K562 (cell line): ENCODE data around the gene COL23A1. TPM values are rescaled to one million over a fixed set of nuclear protein-coding genes. Genes with fewer than 3 reads are reported as not detected.
A peak's percentile ranks its signal among the peaks of the same experiment; 100 is the strongest.

ENCODE experiments used
- ATAC-seq: fragments of 200-7000 bp; cut with Tn5 transposase; 3 replicates; pipeline ENCODE4 v1.9.1; 2020; ENCODE audit warnings: moderate library complexity
- BruUV-seq: library from RNA; stranded (reverse); fragments of 400-500 nt; replicated peaks from 2 replicates; lab custom pipeline; 2021; lab: Mats Ljungman, UMichigan
- CTCF ChIA-PET: fragments of 300-600 bp; formaldehyde crosslinking; extraction: SDS; loops from one replicate; lab custom pipeline; 2021; ENCODE audit warnings: low intra/inter-chr PET ratio; lab: Yijun Ruan, JAX
- POLR2A ChIA-PET: fragments of 300-600, 350-650 bp; sonication (Branson Sonifier 250); formaldehyde crosslinking; extraction: SDS; loops from one replicate; lab custom pipeline; 2021; ENCODE audit warnings: antibody characterized with exemption, inconsistent platforms; lab: Yijun Ruan, JAX
- DNase-seq, 4 experiments: peaks; one replicate each; pipeline versions ENCODE4 v3.0.0 to v3.0.0-alpha.2; 2011 to 2018; ENCODE audit warnings: low spot score in 3 of 4, mixed read lengths in 3 of 4; ENCODE audit errors: extremely low read depth in 1 of 4
- FAIRE-seq: peaks from 2 replicates; lab custom pipeline; 2011; peaks lifted over from hg19 to GRCh38; lab: Jason Lieb, UNC
- H2AFZ ChIP-seq: 2 replicates; pipeline ENCODE4 v1.6.0; 2011; ENCODE audit warnings: low read depth, low read length, control low read depth, inconsistent platforms
- H3K27ac ChIP-seq: fragments of 200-600 bp; 3 replicates; pipeline ENCODE4 v1.8.0; 2011; ENCODE audit warnings: low read depth, mild to moderate bottlenecking, control low read depth, inconsistent platforms, low read length, moderate library complexity, mixed read lengths; ENCODE audit errors: extremely low read depth
- H3K27me3 ChIP-seq, 2 experiments: fragments of 300-600 bp in 1 of 2; 2 replicates in 1 of 2; 3 replicates in 1 of 2; pipeline versions ENCODE4 v1.6.0 to v1.8.0; 2011; ENCODE audit warnings: inconsistent platforms in 2 of 2, low read length in 2 of 2, mild to moderate bottlenecking in 1 of 2, mixed read lengths in 1 of 2, moderate library complexity in 1 of 2; ENCODE audit not compliant: control insufficient read depth in 2 of 2, insufficient read depth in 2 of 2
- H3K36me3 ChIP-seq: fragments of 300-600 bp; 3 replicates; pipeline ENCODE4 v1.8.0; 2011; ENCODE audit warnings: mild to moderate bottlenecking, low read length, inconsistent platforms; ENCODE audit not compliant: control insufficient read depth, insufficient read depth
- H3K4me1 ChIP-seq, 2 experiments: fragments of 200-600 bp in 1 of 2; replicated peaks in 1 of 2; 2 replicates in 1 of 2; 3 replicates in 1 of 2; pipeline versions ENCODE4 v1.5.1 to v1.8.0; 2011; ENCODE audit warnings: inconsistent platforms in 2 of 2, low read length in 2 of 2, mild to moderate bottlenecking in 1 of 2, mixed read lengths in 1 of 2, moderate library complexity in 1 of 2; ENCODE audit not compliant: control insufficient read depth in 2 of 2, insufficient read depth in 2 of 2
- H3K4me2 ChIP-seq: 2 replicates; pipeline ENCODE4 v1.6.1; 2011; ENCODE audit warnings: low read length, control low read depth, inconsistent platforms, mixed read lengths; ENCODE audit not compliant: insufficient read depth
- H3K4me3 ChIP-seq: fragments of 200-600 bp; sonication (generic), shearing (Covaris generic); 2 replicates; pipeline ENCODE4 v1.5.1; 2016; ENCODE audit warnings: control low read depth, inconsistent platforms
- H3K79me2 ChIP-seq: fragments of 200-600 bp; 3 replicates; pipeline ENCODE4 v1.8.0; 2011; ENCODE audit warnings: low read length, inconsistent platforms; ENCODE audit not compliant: control insufficient read depth, insufficient read depth
- H3K9ac ChIP-seq, 2 experiments: 2 replicates each; pipeline versions ENCODE4 v1.6.0 to v1.6.1; 2011; ENCODE audit warnings: low read depth in 2 of 2, low read length in 2 of 2, control low read depth in 1 of 2, inconsistent platforms in 1 of 2, mild to moderate bottlenecking in 1 of 2, mixed read lengths in 1 of 2; ENCODE audit not compliant: insufficient read depth in 1 of 2
- H3K9me1 ChIP-seq: one replicate; pipeline ENCODE4 v1.6.0; 2011; ENCODE audit warnings: inconsistent platforms, mild to moderate bottlenecking, low read length, moderate library complexity; ENCODE audit not compliant: control insufficient read depth, insufficient read depth
- H3K9me3 ChIP-seq: replicated peaks from 2 replicates; pipeline ENCODE4 v1.5.1; 2011; ENCODE audit warnings: low read depth, low read length, inconsistent platforms; ENCODE audit not compliant: control insufficient read depth, insufficient read depth
- H4K20me1 ChIP-seq: replicated peaks from 2 replicates; pipeline ENCODE4 v1.6.1; 2011; ENCODE audit warnings: low read length, inconsistent platforms, mixed read lengths; ENCODE audit not compliant: control insufficient read depth, insufficient read depth
- GATAD2A ChIP-seq: fragments of 450-650 bp; IDR thresholded peaks from 2 replicates; pipeline ENCODE4 v1.6.1; 2017
- HDAC6 ChIP-seq: IDR thresholded peaks from 2 replicates; pipeline ENCODE4 v1.6.1; 2012; ENCODE audit warnings: low read depth, mild to moderate bottlenecking, control low read depth, inconsistent platforms, low read length, moderate library complexity
- HEY1 ChIP-seq: fragments of 250-450 bp; sonication (Bioruptor Pico); IDR thresholded peaks from 2 replicates; pipeline ENCODE4 v1.5.0; 2020; ENCODE audit warnings: mild to moderate bottlenecking, moderate library complexity, borderline replicate concordance
- L3MBTL2 ChIP-seq: fragments of 450-650 bp; IDR thresholded peaks from 2 replicates; pipeline ENCODE4 v1.6.1; 2016; ENCODE audit warnings: mild to moderate bottlenecking, moderate library complexity
- MCM5 ChIP-seq: fragments of 450-650 bp; IDR thresholded peaks from 2 replicates; pipeline ENCODE4 v1.6.1; 2016; ENCODE audit warnings: low read depth
- RBM17 ChIP-seq: fragments of 200-400 bp; formaldehyde crosslinking; IDR thresholded peaks from 2 replicates; pipeline ENCODE4 v1.6.1; 2017; ENCODE audit warnings: low read depth, mild to moderate bottlenecking, low read length, borderline replicate concordance
- SIN3A ChIP-seq, 2 experiments: fragments of 150-350 bp in 1 of 2; IDR thresholded peaks; 2 replicates each; pipeline ENCODE4 v1.6.1; 2011 to 2016; ENCODE audit warnings: borderline replicate concordance in 2 of 2, low read depth in 2 of 2, low read length in 2 of 2, mild to moderate bottlenecking in 2 of 2, moderate library complexity in 2 of 2; ENCODE audit not compliant: control insufficient read depth in 1 of 2
- SIX5 ChIP-seq, 2 experiments: IDR thresholded peaks; 2 replicates each; pipeline ENCODE4 v1.6.1; 2011; ENCODE audit warnings: low read length in 2 of 2, borderline replicate concordance in 1 of 2, low read depth in 1 of 2, mild to moderate bottlenecking in 1 of 2, moderate library complexity in 1 of 2; ENCODE audit not compliant: insufficient read depth in 1 of 2
- SNRNP70 ChIP-seq: fragments of 200-400 bp; formaldehyde crosslinking; optimal IDR thresholded peaks from 2 replicates; pipeline ENCODE3; 2017; ENCODE audit warnings: low read depth, low read length
- ZNF232 ChIP-seq: sonication (generic); formaldehyde crosslinking; IDR thresholded peaks from 2 replicates; pipeline ENCODE4 v1.8.0; 2022; ENCODE audit warnings: mild to moderate bottlenecking, missing genetic modification reagents
- ZNF431 ChIP-seq: sonication (generic); formaldehyde crosslinking; IDR thresholded peaks from 2 replicates; pipeline ENCODE4 v1.8.0; 2022; ENCODE audit warnings: mild to moderate bottlenecking, missing genetic modification reagents
- WGBS: fragments of 100-300 bp; shearing (Covaris generic); methylation state at CpG from one replicate; pipeline ENCODE4 v1.1.6; 2016; ENCODE audit warnings: low coverage, mixed read lengths; ENCODE audit not compliant: insufficient coverage; ENCODE audit errors: missing lambda C conversion rate; 5-methylcytosine and 5-hydroxymethylcytosine counted together
- in situ Hi-C: fragments of 300-500 bp; cut with MboI; formaldehyde crosslinking; loops from 4 replicates; pipeline ENCODE4 v1.15.0; 2018; ENCODE audit warnings: inconsistent platforms, mixed read lengths
- intact Hi-C: fragments of 100-400 bp; cut with micrococcal nuclease; formaldehyde crosslinking; loops from 2 replicates; pipeline ENCODE4 v1.14.2; 2022
- polyA plus RNA-seq, 8 experiments: library from polyadenylated mRNA; depleted of rRNA in 4 of 8; stranded (reverse) in 5 of 8; unstranded in 3 of 8; fragments of >200 nt; fragmentation: Nextera tagmentation in 2 of 8; fragmentation: Illumina TruSeq in 1 of 8; extraction: Ambion mirVana in 2 of 8; extraction: Trizol in 1 of 8; gene quantifications; 2 replicates each; pipeline versions ENCODE4 v1.2.1 to v1.2.3, GENCODE V29; 2011 to 2014; ENCODE audit warnings: inconsistent platforms in 1 of 8, missing spikeins in 1 of 8
- total RNA-seq, 7 experiments: library from RNA; depleted of rRNA in 6 of 7; stranded (reverse); fragments of >200 nt in 6 of 7; fragmentation: Illumina TruSeq in 2 of 7; extraction: Trizol in 2 of 7; gene quantifications; 2 replicates each; pipeline versions ENCODE4 v1.2.1 to v1.2.3, GENCODE V29; 2011 to 2021; ENCODE audit warnings: low replicate concordance in 1 of 7
- TF ChIP-seq, protein P1 (sequence below): sonication (generic); formaldehyde crosslinking; IDR thresholded peaks from 2 replicates; pipeline ENCODE4 v1.4.0; 2020; ENCODE audit warnings: mild to moderate bottlenecking, missing genetic modification reagents

The COL23A1 gene
- total and polyA plus RNA-seq, 9 of the 15 experiments (the other 6 are each of a cell fraction or from before 2014, with no cell fraction given): 0.09 TPM; not detected in 8

DNA sequence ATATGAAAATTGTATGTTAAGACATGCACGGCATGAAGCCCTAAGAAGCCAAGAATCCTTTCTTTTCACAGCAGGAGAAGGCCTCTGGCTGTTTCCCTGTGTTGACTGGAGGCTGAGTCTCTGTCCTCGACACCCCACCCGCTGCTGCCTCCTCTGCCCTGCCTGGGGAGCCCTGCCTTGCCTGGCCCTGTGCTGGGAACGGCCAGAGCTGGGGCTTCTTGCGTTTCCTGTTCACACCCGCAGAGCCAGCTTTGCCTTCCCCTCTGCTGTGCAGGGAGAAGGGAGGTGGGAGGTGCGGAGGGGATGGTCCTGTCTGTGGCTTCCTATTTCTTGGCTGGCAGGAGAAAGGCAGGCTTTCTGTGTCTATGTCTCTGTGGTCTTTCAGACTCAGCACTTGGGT, 396.2 kb downstream of the COL23A1 start:
- no peak for FAIRE-seq
- H3K27me3 ChIP-seq: peaks cover 5 to 16% of the 10 kb centered on the region in 2 experiments; a peak in 3 of 5 replicates
- BruUV-seq: no TSS peak
- in situ Hi-C loops: no loop called here
- no peaks in the 10 kb centered on the region for H4K20me1 ChIP-seq
- H3K4me1 ChIP-seq: peaks cover 0 to 8% of the 10 kb centered on the region in 2 experiments; a peak in 2 of 5 replicates
- 6% methylated on average over 4 of the region's 7 CpGs for WGBS
- no peaks in the 10 kb centered on the region for H3K79me2 ChIP-seq
- H3K36me3 ChIP-seq: no peaks in the 10 kb centered on the region
- peak; percentile 32; the same call in 2 of the 3 replicates for ATAC-seq
- H3K4me3 ChIP-seq: no peak overlapping the region
- H3K4me2 ChIP-seq: 0 out of 2 replicates have a peak overlapping the region, but pooled peaks have one; percentile 10
- TF ChIP-seq SIX5 (IDR thresholded peaks at IDR 0.05; ENCODE audit: borderline replicate concordance in 1 of 2, insufficient read depth in 1 of 2, low read depth in 1 of 2, low read length in 2 of 2) (no peak), ZNF232 (CRISPR knock-in tag) (no peak), MCM5 (no peak), L3MBTL2 (no peak), GATAD2A (no peak), ZNF431 (CRISPR knock-in tag) (no peak), HEY1 (CRISPR knock-in tag) (no peak), HDAC6 (no peak), RBM17 (no peak), SIN3A (IDR thresholded peaks at IDR 0.05; ENCODE audit: borderline replicate concordance in 2 of 2, control insufficient read depth in 1 of 2, low read depth in 2 of 2, low read length in 2 of 2) (no peak), SNRNP70 (no peak)
- TF ChIP-seq, protein P1, sequence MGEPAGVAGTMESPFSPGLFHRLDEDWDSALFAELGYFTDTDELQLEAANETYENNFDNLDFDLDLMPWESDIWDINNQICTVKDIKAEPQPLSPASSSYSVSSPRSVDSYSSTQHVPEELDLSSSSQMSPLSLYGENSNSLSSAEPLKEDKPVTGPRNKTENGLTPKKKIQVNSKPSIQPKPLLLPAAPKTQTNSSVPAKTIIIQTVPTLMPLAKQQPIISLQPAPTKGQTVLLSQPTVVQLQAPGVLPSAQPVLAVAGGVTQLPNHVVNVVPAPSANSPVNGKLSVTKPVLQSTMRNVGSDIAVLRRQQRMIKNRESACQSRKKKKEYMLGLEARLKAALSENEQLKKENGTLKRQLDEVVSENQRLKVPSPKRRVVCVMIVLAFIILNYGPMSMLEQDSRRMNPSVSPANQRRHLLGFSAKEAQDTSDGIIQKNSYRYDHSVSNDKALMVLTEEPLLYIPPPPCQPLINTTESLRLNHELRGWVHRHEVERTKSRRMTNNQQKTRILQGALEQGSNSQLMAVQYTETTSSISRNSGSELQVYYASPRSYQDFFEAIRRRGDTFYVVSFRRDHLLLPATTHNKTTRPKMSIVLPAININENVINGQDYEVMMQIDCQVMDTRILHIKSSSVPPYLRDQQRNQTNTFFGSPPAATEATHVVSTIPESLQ: no peak
- H2AFZ ChIP-seq: peak overlapping the region; percentile 70; the same call in 1 of the 2 replicates
- H3K9me3 ChIP-seq: no peaks in the 10 kb centered on the region; the same call in 1 of the 2 replicates
- H3K9ac ChIP-seq: peak overlapping the region in 1 of 2 experiments; percentile 77; a peak in 1 of 4 replicates
- no peaks in the 10 kb centered on the region for H3K9me1 ChIP-seq
- intact Hi-C loops: no loop called here
- CTCF ChIA-PET: no interaction called here
- peak in 1 of 4 experiments; percentile 4 for DNase-seq
- no peak overlapping the region for H3K27ac ChIP-seq
- POLR2A ChIA-PET: no interaction called here
